HG02763 (cell line): ENCODE results near the gene GPR89A.
A peak's percentile ranks its signal among the peaks of the same experiment; 100 is the strongest.
"Not testable (repeated sequence)": the region's sequence is repeated elsewhere in the genome, so short reads cannot be mapped to it uniquely, and the experiment has no call there.

Source experiments
- ATAC-seq: cut with Tn5 transposase; IDR thresholded peaks from one replicate; pipeline ENCODE4 v1.9.1; 2021; ENCODE audit warnings: mild to moderate bottlenecking, moderate library complexity; ENCODE audit not compliant: unreplicated experiment

Gene GPR89A

DNA sequence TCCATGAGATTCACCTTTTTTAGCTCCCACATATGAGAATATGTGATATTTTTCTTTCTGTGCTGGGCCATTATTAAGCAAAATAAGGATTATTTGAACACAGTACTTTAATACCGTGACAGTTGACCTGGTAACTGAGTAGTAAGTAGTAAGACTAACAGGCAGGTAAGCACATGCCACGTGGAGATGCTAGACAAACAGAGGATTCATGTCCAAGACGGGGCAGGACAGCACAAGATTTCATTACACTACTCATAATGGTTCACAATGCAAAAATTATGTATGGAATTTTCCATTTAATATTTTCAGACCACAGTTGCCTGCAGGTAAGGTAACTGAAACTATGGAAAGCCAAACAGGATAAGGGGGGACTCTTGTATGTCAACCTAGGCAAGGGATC lies 77.1 kb downstream of the GPR89A start:
- ATAC-seq = not testable (repeated sequence)

DNA sequence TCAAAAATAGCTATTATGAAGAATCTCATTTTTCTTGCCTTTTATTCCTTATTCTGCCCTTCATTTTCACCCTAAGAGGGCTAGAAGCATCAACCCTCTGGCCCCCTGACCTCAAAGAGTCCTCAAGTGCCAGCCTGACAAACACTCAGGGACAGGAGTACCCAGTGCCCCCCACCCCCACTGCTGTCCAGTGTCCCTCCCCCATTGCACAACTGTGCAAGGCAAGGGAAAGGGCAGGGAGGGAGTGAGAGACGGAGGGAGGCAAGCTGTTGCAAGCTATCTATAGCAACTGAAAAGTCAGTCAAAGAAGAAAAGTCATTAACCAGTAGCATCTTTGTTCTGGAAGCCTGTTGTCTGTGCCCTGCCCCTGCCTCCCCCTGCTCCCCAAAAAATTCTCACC lies 78.3 kb downstream of the GPR89A start:
- not testable (repeated sequence) for ATAC-seq

DNA sequence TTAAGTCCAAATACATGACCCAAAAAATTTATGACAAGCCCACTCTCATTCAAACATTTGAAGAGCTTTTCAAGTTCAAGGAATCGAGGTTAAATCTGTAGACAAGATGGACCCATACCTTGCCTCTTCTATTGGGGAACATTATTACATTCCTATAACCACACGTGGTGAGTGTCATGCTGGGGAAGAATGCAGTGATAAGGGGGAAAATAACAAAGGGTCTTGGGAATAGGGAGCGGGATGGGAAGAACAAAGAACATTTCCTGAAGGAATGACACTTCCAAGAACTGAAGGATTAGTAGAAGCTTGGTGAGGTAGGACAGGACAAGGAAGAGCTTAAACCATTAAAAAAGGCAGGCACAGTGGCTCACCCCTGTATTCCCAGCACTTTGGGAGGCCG lies 80.5 kb downstream of the GPR89A start:
- no peak for ATAC-seq

DNA sequence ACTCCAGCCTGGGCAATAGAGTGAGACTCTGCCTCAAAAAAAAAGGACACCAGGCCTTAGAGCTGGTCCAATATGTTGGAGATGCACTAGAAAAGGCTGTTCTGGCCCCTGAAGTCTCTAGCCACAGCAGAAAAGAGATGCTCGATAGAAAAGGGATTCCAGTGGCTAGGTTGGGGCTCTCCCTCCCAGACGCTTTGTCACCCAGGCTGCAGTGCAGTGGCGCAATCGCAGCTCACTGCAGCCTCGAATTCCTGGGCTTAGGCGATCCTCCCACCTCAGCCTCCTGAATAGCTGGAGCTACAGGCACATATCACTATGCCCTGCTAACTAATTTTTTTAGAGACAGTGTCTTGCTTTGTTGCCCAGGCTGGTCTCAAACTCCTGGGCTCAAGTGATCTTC lies 81.1 kb downstream of the GPR89A start:
- ATAC-seq = no peak

DNA sequence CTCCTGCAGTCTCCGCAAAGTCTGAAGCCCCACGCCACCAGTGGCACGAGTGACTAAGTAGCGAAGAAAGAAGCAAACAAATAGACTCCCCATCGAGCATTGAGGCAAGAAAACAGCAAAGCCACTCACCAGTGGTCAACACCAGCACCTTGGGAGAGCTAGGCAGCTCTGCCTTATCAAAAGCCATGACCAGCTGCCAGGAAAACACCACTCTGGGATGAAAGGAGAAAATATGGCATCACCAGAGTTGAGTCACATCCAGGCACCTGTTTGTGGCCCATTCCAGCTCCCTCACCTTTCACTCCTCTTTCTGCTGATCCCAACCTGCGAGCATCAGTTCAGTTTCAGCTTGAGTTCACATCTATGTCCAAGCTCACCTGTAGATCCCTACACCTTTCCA lies 82.1 kb downstream of the GPR89A start:
- ATAC-seq = no peak

DNA sequence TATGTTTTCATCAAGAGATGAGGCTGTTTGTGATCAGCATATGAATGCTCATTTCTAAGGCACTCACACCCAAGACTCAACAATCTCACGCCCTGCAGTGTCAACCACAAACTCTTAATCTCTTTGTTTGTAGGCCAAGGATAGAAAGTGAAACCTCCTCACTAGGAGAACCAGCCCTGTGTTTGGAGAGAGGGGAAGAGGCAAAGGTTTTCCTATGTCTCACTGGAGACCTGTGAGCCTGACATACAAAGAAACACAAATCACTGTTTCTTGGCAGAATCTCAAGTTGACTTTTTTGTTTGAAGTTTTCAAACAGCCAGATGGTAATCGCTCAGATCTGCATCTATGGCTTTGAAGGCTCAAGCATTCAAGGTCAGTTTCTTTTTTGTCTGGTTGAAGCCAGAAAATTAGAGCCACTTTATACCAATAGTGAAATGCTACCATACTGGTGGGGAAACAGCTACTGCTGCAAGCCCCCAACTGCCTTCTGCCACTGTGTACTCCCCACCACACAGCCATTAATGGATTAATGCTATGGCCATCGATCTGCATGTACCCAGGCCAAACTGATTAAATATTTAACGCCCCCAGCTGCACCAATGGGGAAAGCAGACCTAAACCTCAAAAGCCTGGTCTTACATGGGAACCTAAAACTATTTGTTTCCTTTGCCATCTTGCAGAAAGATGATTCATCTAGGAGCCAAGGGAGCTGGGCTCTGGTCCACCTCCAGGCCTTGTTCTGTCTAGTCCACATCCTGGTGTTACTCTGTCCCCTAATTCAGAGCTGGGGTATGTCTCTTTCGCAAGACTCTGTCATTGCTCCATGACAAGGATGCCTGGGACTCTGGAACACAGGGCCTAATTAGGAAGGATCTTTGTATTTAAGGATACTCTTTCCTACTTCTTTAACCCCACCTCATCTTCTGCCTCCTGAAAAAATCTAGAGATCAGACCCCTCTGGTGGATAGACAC lies 83.1 kb downstream of the GPR89A start:
- no peak for ATAC-seq

DNA sequence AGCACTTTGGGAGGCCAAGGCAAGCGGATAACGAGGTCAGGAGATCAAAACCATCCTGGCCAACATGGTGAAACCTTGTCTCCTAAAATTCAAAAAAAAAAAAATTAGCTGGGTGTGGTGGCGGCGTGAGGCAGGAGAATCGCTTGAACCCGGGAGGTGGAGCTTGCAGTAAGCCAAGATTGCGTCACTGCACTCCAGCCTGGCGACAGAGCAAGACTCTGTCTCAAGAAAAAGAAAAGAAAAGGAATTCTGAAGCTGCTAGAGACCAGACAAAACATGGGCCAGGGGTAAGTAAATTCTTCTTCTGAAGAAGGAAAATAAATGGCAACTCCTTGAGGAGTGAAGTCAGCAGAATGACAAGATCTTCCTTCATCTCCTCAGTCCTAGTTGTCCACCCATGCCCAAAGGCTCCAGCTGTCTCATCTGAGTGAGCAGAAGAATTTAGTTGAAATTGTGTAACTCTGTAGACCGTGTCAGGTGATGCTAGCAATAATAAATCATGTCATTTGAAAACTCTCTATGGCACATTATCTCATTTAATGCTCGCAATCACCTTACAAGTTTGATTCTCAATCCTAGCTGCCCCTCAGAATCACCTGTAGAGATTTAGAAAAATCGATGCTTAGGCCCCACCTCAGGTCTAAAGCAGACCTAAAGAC lies 85.1 kb downstream of the GPR89A start:
- no peak for ATAC-seq

DNA sequence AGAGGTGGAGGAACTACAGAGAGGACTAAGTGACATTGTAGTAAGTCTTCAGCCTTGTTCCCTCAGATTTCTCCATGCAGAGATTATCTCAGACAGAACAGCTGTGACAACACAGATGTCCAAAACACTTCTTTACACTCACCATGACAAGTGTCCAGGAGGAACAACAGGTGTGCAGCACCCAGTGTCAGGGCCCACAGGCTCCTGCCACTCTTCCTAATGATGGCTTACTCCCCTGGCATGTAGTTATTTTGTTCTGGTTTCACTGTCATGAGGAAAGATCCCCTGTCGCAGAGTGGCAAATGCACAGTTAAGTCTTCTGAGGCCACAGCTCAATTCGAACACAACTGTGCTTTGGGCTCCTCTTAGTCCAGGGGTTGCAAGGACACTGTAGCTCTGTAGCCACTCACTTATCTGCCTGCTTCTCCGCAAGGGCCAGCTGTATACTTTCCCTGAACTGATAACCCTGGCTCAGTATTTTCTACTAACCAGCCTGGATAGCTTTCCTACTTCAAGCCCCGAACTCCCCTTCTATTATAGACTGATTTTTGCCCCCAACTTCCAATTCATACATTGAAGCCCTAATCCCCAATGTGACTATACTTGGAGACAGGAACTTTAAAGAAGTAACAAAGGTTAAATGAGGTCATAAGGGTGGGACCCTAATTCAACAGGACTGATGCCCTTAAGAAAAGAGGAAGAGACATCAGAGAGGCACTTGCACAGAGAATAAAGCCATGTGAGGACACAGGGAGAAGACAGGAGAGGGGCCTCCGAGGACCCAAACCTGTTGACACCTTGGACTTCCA lies 88.2 kb downstream of the GPR89A start:
- ATAC-seq = no peak

DNA sequence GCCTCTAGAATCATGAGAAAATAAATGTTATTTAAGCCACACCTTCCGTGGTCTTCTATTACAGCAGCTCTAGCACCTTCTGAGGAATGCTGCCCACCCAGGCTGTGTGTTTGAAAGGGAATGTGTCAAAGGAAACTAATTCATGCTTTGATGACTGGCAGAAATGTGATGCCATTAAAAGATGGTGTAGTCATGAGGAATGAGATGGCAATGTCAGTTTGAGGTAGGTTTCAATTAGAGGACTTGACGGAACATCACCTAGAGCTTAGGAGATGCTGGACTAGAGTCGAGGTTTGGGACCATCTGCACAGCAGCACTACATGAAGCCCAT lies 88.8 kb downstream of the GPR89A start:
- no peak for ATAC-seq

DNA sequence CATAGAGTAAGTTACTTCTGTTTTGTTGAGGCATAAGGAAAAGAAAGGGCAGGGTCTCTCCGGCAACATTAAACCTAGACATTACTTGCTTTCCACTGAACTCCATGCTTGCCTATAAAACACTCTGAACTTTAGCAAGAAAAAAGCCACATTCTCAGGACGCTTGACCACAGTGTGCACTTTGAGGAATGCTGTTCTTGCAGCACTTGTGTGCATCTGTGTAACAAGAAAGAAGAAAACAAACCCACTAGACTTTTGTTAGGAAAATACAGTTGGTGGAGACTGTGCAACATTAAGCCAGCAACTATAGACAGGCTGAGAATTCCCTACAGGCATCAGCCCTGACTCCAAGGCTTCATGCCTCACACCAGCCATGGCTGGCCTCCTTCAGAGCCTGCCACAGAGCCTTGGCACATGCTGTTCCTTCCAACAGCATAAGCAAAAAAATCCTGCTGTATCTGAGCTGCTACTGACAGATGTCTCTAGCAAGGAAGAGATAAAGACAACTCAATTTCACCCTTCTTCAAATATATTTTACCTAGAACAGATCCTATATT lies 93.6 kb downstream of the GPR89A start:
- ATAC-seq = no peak

DNA sequence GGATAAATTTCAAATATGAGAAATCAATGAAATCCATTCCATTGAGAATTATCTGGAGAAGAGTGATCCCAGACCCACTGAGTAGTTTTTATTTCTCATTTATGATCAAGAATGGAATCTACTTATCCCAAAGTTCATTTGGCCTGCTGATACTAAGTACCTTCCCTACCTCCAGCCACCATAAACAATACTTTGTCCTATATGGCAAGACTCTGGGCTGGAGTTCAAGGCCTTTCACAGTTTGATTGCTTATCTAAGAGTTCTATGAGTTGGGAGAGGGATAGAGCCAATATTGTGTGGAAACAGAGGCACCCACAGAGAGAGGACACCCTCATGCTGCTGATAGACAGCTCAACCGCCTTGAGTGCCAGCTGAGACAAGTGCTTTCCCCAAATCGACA lies 94.3 kb downstream of the GPR89A start:
- no peak for ATAC-seq

DNA sequence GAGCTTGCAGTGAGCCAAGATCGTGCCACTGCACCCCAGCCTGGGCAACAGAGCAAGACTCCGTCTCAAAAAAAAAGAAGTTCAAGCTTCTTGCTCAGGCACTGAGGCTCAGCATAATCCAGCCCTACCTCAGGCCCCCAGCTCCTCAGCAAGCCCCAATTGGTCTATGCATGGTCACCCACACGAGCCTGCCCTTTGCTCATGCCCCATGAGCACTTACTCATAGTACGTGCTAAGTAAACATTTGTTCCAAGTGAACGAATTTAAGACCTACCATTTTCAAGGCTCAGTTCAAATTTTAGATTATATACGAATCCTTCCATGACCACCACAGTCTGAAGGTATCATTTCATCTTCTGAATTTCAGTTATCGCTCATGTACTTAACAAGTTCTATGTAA lies 95.0 kb downstream of the GPR89A start:
- no peak for ATAC-seq

DNA sequence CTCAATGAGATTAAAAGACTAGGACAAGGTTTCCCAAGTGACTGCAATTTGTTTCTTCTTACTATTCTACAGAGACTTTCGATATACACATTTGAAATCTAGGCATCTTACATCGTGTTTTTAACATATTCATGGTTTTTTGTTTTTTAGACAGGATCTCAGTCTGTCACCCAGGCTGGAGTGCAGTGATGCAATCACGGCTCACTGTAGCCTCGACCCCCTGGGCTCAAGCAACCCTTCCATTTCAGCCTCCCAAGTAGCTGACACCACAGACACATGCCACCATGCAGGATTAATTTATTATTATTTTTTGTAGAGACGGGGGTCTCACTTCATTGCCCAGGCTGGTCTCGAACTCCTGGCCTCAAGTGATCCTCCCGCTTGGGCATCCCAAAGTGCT lies 97.8 kb downstream of the GPR89A start:
- no peak for ATAC-seq

DNA sequence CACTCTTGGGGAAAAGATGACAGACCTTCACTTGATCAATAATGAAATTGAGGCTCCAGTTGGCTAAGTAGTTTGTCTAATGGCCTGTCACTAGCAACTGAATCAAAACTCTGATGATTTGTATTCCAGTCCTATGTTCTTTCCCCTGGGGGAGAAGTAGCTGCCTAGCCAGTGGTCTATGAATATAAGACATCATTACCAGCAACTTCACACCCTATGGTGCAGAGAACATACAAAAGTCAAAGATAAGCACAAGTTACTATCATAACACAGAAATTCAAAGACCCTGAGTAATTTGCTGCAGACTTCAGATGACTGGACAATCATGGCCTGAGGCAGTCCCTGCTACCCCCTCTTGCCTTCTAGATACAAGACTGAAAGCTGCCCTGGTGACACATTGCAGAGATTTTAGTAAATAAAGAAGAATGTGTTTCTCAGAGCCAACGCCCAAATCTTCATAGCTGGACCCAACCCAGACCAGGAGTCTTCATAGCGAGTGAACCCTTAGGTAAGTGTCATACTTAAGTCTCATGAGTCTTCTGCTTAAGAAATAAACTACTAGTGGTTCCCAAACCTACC lies 98.4 kb downstream of the GPR89A start:
- no peak for ATAC-seq

DNA sequence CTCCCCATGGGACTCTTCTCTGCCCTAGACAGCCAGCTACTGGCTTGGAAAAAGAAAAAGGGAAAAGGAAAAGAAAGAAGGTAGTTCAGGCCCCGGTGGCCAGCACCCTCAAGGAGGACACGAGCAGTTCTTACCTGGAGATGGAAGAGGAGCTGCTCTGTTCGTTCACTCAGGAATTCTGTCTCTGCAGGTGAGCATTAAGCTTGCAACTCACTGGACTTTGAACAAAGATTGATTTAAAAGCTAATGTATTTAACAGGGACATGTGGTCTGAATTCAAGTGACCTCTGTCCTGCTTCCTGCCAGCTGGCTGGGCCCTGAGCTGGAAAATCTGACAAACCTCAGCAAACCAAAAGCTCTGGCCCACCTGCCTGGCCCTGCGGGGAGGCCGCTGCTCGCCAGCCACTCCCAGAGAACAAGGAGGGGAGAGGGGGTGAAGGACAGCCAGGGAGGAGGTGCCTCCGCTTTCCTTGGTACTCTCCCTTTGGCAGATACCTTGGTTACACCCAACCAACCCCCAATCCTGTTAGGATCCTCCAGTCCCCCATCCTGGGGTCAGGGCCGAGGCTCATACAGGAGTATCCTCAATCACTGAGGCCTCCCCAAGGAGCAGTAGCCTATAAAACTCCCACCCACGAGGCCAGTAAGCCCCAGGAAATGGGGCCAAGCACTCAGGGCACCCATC lies 99.5 kb downstream of the GPR89A start, which contains the start of gene PDZK1:
TSS of gene PDZK1 (minus strand) at position 186 of the 685 bp plus-strand sequence. CDS start 19,347 bp downstream, outside the sequence.
- ATAC-seq = no peak

DNA sequence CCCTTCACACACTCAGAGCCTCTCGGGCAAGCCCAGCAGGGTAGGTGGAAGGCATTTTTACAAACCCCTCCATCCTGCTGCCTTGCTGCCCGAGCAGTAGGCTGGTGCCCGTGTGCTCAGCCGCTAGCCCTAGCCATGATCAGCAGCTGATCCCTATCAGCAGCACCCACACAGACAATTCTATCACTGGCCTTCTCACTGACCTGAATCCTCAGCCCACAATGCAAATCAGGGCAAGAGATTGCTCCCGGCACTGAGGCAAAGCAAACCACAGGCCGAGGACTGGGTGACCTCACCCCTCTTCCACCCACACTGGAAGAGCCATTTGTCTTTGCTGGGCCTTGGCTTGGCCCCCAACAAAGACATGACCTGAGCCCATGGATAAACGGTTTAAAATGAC lies 100.3 kb downstream of the GPR89A start:
- ATAC-seq = peak; percentile 73

DNA sequence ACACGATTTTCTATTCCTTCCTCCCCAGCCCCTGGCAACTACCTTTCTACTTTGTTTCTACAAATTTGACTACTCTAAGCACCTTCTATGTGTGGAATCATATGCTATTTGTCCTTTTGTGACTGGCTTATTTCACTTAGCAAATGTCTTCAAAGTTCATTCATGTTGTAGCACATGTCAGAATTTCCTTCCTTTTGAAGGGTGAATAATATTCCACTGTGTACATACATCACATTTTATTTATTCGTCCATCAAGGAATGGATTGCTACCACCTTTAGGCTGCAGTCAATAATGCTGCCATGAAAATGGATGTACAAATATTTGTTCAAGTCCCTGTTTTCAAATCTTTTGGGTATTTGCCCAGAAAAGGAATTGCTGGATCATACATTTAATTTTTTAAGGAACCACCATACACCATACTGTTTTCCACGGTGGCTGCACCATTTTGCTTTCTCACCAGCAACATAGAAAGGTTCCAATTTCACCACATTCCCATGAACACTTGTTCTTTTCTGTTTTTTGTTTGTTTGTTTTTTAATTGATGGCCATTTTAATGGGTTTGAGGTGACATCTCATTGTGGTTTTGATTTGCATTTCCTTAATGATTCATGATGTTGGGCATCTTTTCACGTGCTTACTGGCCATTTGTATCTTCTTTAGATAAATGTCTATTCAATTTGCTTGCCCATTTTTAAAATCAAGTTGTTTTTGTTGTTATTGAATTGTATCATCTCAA lies 102.7 kb downstream of the GPR89A start:
- no peak for ATAC-seq

DNA sequence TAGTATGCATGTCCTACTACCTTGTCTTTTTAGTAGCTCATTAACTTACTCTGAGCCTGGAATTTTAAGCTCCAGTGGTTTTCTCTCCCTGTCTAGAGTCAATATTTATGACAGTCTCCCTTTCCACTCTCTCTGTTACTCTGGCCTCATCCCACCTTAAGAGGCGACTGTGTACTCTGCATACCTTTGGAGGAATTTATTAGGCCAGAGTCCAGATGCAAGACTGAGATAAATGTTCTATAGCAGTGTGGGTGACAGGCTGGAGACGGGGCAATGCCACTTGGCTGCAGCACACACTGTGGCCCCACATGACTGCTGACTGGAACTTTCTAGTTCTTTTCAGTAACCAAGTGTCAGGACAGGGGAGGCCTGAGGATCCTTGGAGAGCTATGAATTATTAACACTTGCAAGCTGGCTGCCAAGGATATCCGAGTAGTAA lies 103.4 kb downstream of the GPR89A start:
- ATAC-seq = no peak

DNA sequence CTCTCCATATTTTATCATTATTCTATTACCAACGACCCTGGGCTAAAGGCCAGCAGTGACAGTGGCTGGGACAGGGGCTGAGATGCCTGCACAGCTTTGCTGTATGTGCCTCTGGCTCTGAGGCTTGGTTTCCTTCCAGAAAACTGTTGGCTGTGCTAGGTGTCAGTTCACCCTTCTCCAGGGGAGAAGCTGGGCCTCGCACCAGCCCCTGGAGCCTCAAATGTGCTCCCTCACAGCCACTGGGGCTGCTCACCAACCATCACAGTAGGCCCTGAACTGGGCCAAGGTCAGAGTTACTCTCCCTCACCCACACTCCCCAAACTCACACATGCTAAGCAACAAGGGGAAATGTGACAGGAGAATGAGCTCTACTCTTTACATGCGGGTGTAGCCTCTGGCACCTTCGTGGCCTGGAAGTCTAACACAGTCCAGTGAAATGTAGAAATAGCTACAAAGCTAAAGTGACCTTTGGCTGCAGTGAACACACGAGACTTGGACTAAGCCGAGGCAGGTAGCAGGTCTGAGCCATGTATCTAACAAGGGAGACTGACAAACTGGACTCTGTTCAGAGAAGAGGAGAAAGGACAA lies 106.8 kb downstream of the GPR89A start:
- no peak for ATAC-seq
